ENCODE data around the gene MYO15B.

- TF ChIP-seq CTCF (IDR thresholded peaks at IDR 0.05; ENCODE audit: low read depth, low read length, poor library complexity, severe bottlenecking) (no peak), EZH2phosphoT487 (IDR thresholded peaks at IDR 0.05; ENCODE audit: borderline replicate concordance, low read length) (no peak)
These were observed 37.5 kb upstream of the MYO15B start for GRCh38 chr17:75550139-75550465.

Data from DOHH2 (cell line).